Stimulated activated CD4-positive, alpha-beta T cell treated with anti-CD3 and anti-CD28 coated beads, TNF-alpha, amount 100 ng/mL, for 48 hours (primary cell): ENCODE measurements around the gene TSPAN5.

ENCODE experiments used
- DNase-seq, 3 donors: peaks; one replicate each; pipeline ENCODE4 v3.0.0-alpha.2; 2020; ENCODE audit warnings: low read depth in 3 of 3

TSPAN5 gene

GRCh38 chr4:98517218-98518021, 141.0 kb downstream of the TSPAN5 start:
- DNase-seq = no peak

- DNase-seq = no peak
These were observed 141.8 kb downstream of the TSPAN5 start for GRCh38 chr4:98516441-98517217.

DNA sequence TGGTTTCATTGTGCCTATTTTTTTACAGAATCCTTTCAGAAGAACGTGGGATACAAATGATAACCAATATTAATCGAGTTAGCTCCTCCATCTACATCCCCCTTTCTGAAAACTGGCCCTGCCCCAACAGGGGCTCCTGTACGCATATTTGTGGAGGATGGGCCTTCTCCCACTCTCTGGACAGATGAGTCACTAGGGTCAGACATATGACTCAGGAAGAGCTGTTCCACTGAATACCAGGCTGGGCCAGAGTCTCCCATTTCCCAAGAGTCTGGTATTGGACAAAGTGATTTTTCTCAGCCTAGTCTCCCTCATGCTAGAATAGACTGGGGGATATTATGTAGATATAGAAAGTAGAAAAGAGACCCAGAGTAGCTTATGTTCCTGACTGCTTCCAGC, 142.4 kb downstream of the TSPAN5 start:
- no peak for DNase-seq

- no peak for DNase-seq
These were observed 143.0 kb downstream of the TSPAN5 start for GRCh38 chr4:98515470-98515809.

DNA sequence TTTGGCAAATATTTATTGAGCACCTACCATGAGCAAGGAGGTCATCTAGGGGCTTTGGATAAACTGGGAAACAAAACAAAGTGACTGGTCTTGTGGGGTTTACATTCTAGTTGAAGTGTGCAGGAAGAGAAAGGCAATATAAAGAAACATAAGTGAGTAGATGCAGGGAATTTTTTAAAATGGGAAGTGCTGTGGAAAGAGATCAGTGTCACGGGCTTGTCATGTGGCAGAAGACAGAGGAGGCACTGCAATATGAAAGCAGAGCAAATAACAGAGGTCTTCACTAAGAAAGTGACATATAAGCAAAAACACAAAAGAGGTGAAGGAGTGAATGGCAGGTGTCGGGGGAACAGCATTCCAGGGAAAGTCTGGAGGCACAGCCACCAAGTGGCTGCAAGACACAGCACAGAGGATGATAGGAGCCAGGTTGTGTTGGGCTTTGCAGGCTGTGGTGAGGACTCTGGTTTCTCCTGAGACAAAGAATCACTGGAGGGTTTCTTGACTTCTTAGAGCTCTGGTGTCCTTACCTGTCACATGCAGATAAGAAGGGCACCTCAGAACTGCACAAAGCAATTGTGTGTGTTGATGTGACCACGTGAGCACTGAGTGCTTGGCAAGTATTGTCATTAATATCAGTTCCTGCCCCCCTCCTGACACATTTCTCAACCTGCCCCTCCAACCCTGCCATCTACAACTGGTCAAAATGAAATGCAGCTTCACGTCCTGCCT, 143.5 kb downstream of the TSPAN5 start:
- DNase-seq = no peak

GRCh38 chr4:98512918-98513317, 145.5 kb downstream of the TSPAN5 start:
- DNase-seq = no peak

DNA sequence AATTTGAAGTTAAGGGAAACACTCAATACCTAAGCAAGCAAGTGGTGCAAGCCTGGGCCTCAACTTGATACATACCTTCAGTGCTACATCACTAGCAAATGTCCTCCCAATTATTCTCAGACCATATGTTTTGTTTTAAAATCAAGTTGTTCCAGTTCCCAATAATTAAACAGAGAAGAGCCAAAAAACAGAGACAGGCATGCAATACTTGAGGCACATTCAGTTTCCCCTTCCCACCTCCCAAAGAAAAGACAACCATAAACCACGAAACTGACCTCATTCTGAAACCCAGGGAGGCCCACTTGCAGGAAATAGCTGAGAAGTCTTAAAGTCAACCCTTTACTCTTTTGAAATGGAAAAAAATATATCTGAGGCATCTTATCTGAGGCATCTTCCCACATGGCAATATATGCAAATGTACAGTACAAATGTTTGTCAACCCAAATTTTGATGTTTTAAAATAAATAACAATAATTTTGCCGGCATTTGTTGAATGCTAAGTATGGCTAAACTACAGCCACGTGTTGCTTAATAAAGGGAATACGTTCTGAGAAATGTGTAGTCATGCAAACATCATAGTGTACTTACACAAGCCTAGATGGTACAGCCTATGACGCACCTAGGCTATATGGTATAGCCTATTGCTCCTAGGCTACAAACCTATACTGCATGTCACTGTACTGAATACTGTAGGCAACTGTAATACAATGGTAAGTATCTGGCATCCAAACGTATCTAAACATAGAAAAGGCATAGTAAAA, 147.5 kb downstream of the TSPAN5 start:
- peak in 1 of 3 donors; percentile 32 for DNase-seq

- DNase-seq = no peak
These were observed 148.1 kb downstream of the TSPAN5 start for GRCh38 chr4:98510340-98510739.

DNA sequence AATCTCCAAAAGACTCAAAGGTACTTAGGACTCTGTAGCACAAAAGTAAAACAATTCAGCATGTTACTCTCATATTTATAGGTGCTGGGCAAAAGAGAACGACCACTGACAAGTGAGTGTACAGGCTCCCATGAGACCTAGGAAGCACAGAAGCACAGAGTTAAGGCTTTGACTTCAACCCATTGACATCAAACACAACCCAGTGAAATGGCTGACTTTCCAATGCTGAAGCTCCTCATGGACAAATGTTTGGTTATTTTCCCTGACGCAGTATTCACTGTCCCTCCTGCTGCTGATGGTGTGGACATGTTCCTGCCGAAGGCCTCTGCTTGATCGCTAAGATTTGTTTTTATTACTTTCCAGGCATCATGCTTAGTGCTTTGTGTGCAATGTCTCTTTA, 148.7 kb downstream of the TSPAN5 start:
- no peak for DNase-seq

DNA sequence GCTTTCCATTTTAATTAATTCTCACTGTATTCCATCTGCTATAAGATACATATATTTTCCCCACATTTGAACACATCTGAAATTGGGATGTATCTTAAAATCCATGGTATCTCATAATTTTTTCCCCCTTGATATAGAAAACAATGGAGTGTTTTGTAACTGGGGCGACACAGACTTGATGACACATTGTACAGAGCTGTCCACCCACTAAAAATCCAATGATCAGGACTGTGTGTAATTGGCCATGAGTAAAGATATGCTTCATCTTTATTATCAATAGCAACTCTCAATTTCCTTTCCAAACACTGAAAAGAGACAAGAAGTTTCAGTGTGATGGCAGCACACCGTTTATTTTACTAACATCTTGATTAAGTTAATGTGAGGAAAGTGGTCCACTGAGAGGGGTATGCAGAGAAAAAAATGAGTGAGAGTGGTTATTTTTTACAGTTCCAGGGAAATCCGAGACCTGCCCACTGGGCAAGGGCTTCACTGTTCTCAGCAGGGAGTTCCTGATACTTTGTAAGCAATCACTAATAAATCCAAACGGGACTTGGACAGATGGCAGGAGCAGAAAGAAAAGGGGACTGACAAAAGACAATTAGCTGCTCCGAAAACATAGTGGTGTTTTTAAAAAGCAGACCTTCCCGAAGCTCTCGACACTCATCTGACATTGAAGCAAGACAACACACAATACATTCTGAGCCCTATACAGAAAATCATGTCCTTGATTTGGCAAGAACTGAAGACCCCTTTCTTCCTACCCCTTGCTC, 149.4 kb downstream of the TSPAN5 start:
- no peak for DNase-seq

GRCh38 chr4:98508248-98508647, 150.2 kb downstream of the TSPAN5 start:
- DNase-seq = no peak

- no peak for DNase-seq
These were observed 151.1 kb downstream of the TSPAN5 start for GRCh38 chr4:98507299-98507698.

GRCh38 chr4:98506462-98507132, 151.8 kb downstream of the TSPAN5 start:
- no peak for DNase-seq

GRCh38 chr4:98505992-98506391, 152.4 kb downstream of the TSPAN5 start:
- no peak for DNase-seq

DNA sequence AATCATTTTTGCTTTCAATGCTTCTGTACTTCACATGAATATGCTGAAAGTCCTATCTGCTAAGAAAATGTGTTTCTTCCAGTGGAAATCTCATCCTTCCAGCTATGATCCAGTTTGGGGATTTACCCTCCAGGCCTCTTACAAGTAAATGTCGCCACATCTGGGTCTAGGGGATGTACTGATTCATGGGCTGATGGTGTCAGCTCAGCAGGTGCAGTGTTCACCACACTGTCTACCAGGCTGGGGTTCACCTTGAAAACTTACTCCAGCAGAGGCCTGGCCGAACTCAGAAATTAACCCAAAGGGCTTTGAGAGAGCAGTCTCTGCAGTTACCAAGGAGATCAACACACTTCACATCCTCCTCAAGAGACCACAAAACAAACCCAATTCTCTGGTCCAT, 154.3 kb downstream of the TSPAN5 start:
- no peak for DNase-seq

DNA sequence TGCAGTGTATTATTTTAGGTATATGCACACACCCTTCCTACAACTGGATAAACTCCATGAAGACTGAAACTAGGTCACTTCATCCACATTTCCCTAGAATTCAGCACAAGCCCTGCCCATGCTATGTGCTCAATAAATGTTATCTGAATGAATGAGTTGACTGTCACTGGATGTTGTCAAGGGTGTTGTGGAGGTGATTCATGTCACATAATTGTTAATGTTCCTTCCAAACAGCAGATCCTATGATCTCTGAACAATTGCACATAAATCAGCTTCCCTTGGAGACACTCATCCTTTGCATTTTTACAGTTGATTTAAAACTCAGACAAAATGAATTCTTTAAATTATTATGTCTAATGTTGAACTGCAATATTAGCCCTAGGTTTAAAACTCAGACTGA, 154.7 kb downstream of the TSPAN5 start:
- no peak for DNase-seq

DNA sequence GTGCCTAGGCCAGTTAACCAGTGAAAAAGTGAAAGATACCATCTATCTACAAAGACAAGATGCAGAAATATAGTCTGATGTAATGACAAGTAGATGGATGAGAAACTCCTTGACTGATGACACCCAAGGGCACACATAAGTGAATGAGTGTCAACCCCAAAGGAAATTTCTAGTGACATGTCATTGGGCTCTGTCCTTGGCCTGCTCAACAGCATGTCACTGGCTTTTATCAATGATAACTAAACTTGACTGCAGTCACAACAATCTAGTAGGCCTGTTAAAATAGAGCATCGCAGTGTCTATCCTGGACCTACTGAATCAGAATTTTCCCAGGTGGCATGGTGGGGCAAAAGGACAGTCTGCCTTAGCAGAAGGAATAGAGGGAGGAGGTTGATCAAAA, 155.8 kb downstream of the TSPAN5 start:
- no peak for DNase-seq

- no peak for DNase-seq
These were observed 156.4 kb downstream of the TSPAN5 start for GRCh38 chr4:98502031-98502430.

DNA sequence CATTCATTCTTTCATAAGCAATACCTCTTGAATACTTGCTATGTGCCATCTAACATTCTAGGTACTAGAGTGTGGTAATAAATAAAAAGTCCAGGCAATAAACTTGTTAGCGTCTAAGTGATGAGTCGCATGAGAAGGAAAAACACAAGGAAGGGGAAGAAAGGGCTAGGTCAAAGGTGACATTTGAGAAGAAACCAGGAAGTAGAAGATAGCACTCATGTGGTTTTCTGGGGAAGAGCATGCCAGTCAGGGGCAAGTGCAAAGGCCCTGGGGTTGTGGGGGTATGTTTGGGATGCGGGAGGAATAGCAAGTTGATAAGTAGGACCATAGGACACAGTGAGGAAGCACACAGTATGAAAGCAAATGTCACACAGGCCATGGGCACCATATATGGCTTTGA, 157.0 kb downstream of the TSPAN5 start:
- no peak for DNase-seq

- DNase-seq = no peak
These were observed 159.6 kb downstream of the TSPAN5 start for GRCh38 chr4:98498774-98499173.
